ENCODE measurements around the gene BCKDHA.
A peak's percentile ranks its signal among the peaks of the same experiment; 100 is the strongest.

Gene BCKDHA

GRCh38 chr19:41442473-41443355 is 45.1 kb downstream of the BCKDHA start, which contains the start of gene ERICH4:
Gene ERICH4 (plus strand): TSS chr19:41443156. CDS start chr19:41443170, 14 bp downstream.
- peaks cover 8% of the 10 kb centered on the region for H3K27me3 ChIP-seq
- peaks cover 22 to 33% of the 10 kb centered on the region in 2 experiments for H3K4me1 ChIP-seq (ENCODE audit: control insufficient read depth in 1 of 2, insufficient read depth in 1 of 2, low read depth in 1 of 2, low read length in 1 of 2)
- TF ChIP-seq CTCF (IDR thresholded peaks at IDR 0.05) = no peak
- H3K36me3 ChIP-seq = no peaks in the 10 kb centered on the region
- no peak within 1 kb of the TSS for H3K27ac ChIP-seq
- no peak within 1 kb of the TSS for H3K4me3 ChIP-seq (ENCODE audit: low read depth in 1 of 2, low read length in 1 of 2)
- no peaks in the 10 kb centered on the region for H3K9me3 ChIP-seq

DNA sequence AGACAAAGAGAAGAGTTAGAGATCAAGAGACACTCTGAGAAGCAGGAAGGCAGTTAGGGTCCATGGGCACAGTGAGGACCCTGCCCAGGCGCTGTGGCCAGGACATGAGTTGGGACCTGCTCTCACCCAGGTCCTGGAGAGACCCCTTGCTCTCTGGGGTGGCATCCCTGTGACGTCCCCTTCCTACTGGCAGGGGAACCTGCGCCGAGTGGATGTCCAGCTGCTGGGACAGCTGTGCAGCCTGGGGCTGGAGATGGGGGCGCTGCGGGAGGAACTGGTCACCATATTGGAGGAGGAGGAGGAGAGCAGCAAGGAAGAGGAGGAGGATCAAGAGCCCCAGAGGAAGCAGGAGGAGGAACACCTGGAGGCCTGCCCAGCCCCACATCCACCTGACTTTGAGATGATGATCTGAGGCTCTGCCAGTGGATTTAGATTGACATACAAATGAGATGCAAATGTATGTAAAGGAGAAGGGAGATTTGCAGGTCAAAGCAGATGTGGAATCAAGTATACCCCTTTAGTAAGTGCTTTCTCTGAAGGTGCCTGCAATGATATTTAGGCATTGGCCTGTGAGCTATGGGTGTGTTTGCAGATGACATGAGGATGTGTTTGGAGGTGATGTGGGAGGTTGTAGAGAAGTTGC is 46.3 kb downstream of the BCKDHA start:
- Histone ChIP-seq H3K36me3 (no peaks in the 10 kb centered on the region), H3K4me1 (ENCODE audit: control insufficient read depth in 1 of 2, insufficient read depth in 1 of 2, low read depth in 1 of 2, low read length in 1 of 2) (peaks cover 23 to 28% of the 10 kb centered on the region in 2 experiments), H3K27ac (no peak overlapping the region), H3K9me3 (no peaks in the 10 kb centered on the region), H3K27me3 (peaks cover 20% of the 10 kb centered on the region), H3K4me3 (ENCODE audit: low read depth in 1 of 2, low read length in 1 of 2) (no peak overlapping the region)
- no peak for TF ChIP-seq CTCF (IDR thresholded peaks at IDR 0.05)

- no peaks in the 10 kb centered on the region for H3K9me3 ChIP-seq
- peaks cover 16% of the 10 kb centered on the region in 2 experiments for H3K4me1 ChIP-seq (ENCODE audit: control insufficient read depth in 1 of 2, insufficient read depth in 1 of 2, low read depth in 1 of 2, low read length in 1 of 2)
- no peak overlapping the region for H3K27ac ChIP-seq
- H3K4me3 ChIP-seq (ENCODE audit: low read depth in 1 of 2, low read length in 1 of 2) = no peak overlapping the region
- TF ChIP-seq CTCF (IDR thresholded peaks at IDR 0.05) = no peak
- peaks cover 31% of the 10 kb centered on the region for H3K27me3 ChIP-seq
- no peaks in the 10 kb centered on the region for H3K36me3 ChIP-seq
Measured at GRCh38 chr19:41445575-41445974, 48.0 kb downstream of the BCKDHA start.

- TF ChIP-seq CTCF (IDR thresholded peaks at IDR 0.05) = no peak
- H3K27me3 ChIP-seq = peaks cover 35% of the 10 kb centered on the region
- H3K9me3 ChIP-seq = no peaks in the 10 kb centered on the region
- H3K4me1 ChIP-seq (ENCODE audit: control insufficient read depth in 1 of 2, insufficient read depth in 1 of 2, low read depth in 1 of 2, low read length in 1 of 2) = peaks cover 9% of the 10 kb centered on the region in 2 experiments
- H3K36me3 ChIP-seq = no peaks in the 10 kb centered on the region
- H3K4me3 ChIP-seq (ENCODE audit: low read depth in 1 of 2, low read length in 1 of 2) = no peak overlapping the region
- no peak overlapping the region for H3K27ac ChIP-seq
Measured at GRCh38 chr19:41447732-41448332, 50.2 kb downstream of the BCKDHA start.

GRCh38 chr19:41449079-41449864 is 51.7 kb downstream of the BCKDHA start:
- peak; percentile 96 for TF ChIP-seq CTCF (IDR thresholded peaks at IDR 0.05)
- Histone ChIP-seq H3K4me1 (ENCODE audit: control insufficient read depth in 1 of 2, insufficient read depth in 1 of 2, low read depth in 1 of 2, low read length in 1 of 2) (peaks cover 9% of the 10 kb centered on the region in 2 experiments), H3K4me3 (ENCODE audit: low read depth in 1 of 2, low read length in 1 of 2) (no peak overlapping the region), H3K27me3 (peaks cover 43% of the 10 kb centered on the region), H3K9me3 (no peaks in the 10 kb centered on the region), H3K27ac (no peak overlapping the region), H3K36me3 (no peaks in the 10 kb centered on the region)

Measured in neutrophil (primary cell).